Tibial artery (tissue), 4 donors: ENCODE measurements around the gene CD33.

ENCODE experiments used
- DNase-seq, 2 donors: peaks; one replicate each; pipeline ENCODE4 v3.0.0-alpha.2; 2019
- H3K27ac ChIP-seq, 2 donors: fragments of 200-600 bp; sonication (generic) in 1 of 2; 1 replicate in 1 of 2; 2 replicates in 1 of 2; pipeline ENCODE4 v1.5.1; 2018 to 2019; ENCODE audit warnings: mild to moderate bottlenecking in 1 of 2
- H3K27me3 ChIP-seq, 2 donors: fragments of 200-600 bp; sonication (generic) in 1 of 2; one replicate each; pipeline versions ENCODE4 v1.5.1 to v1.6.0; 2016 to 2019
- H3K36me3 ChIP-seq, 3 donors: fragments of 200-600 bp; sonication (generic) in 2 of 3; one replicate each; pipeline ENCODE4 v1.5.1; 2016 to 2019; ENCODE audit warnings: mild to moderate bottlenecking in 2 of 3
- H3K4me1 ChIP-seq, 4 donors: fragments of 200-600 bp; sonication (generic) in 2 of 4; 1 replicate in 3 of 4; 2 replicates in 1 of 4; pipeline ENCODE4 v1.5.1; 2016 to 2019
- H3K4me3 ChIP-seq, 2 donors: fragments of 200-600 bp; sonication (generic) in 1 of 2; 1 replicate in 1 of 2; 2 replicates in 1 of 2; pipeline ENCODE4 v1.5.1; 2018 to 2019; ENCODE audit warnings: mild to moderate bottlenecking in 2 of 2
- H3K9me3 ChIP-seq, 3 donors: fragments of 200-600 bp; sonication (generic) in 1 of 3; one replicate each; pipeline ENCODE4 v1.5.1; 2016 to 2019
- CTCF ChIP-seq, 2 experiments: fragments of 200-600 bp in 1 of 2; fragments of 450-650 bp in 1 of 2; IDR thresholded peaks; one replicate each; pipeline ENCODE4 v1.5.1; 2017 to 2019; ENCODE audit warnings: antibody characterized with exemption in 2 of 2, mild to moderate bottlenecking in 1 of 2, moderate library complexity in 1 of 2
- intact Hi-C: fragments of 100-400 bp; cut with DNase I; formaldehyde crosslinking; loops from one replicate; pipeline ENCODE4 v1.15.0; 2023; ENCODE audit warnings: low total_unique reads

Gene CD33

GRCh38 chr19:51259348-51260245 is 34.7 kb downstream of the CD33 start:
- no peak for TF ChIP-seq CTCF (IDR thresholded peaks at IDR 0.05)
- Histone ChIP-seq H3K4me1 (no peaks in the 10 kb centered on the region), H3K27me3 (no peaks in the 10 kb centered on the region), H3K27ac (no peak overlapping the region), H3K9me3 (no peaks in the 10 kb centered on the region), H3K36me3 (no peaks in the 10 kb centered on the region), H3K4me3 (no peak overlapping the region)
- peak in 1 of 2 donors; percentile 27 for DNase-seq
- intact Hi-C loops: no loop called here

DNA sequence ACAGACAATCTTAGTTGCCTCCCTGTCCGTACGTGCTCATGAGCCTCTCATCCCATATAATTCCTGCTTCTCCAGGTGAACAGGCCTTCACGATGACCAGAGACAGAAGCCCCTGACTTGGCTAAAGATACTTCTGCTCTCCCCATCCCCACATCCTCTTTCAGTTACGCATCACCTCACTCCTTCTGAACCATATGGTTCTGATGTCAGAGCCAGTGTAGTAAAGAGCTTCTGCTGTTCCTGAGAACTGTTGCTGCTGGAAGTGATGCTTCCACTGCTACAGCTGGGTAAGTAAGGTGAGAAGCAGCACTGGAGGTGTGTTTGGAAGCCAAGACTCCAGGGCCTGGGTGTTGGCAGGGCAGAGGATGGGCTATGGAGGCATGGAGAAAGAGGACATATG is 38.9 kb downstream of the CD33 start:
- no peak for TF ChIP-seq CTCF (IDR thresholded peaks at IDR 0.05)
- Histone ChIP-seq H3K4me3 (no peak overlapping the region), H3K4me1 (no peaks in the 10 kb centered on the region), H3K9me3 (no peaks in the 10 kb centered on the region), H3K36me3 (no peaks in the 10 kb centered on the region), H3K27ac (no peak overlapping the region), H3K27me3 (no peaks in the 10 kb centered on the region)
- no peak for DNase-seq
- intact Hi-C loops: no loop called here

GRCh38 chr19:51271067-51271466 is 46.2 kb downstream of the CD33 start:
- no peak for DNase-seq
- Histone ChIP-seq H3K9me3 (no peaks in the 10 kb centered on the region), H3K27ac (no peak overlapping the region), H3K4me1 (no peaks in the 10 kb centered on the region), H3K4me3 (no peak overlapping the region), H3K27me3 (no peaks in the 10 kb centered on the region), H3K36me3 (no peaks in the 10 kb centered on the region)
- TF ChIP-seq CTCF (IDR thresholded peaks at IDR 0.05): no peak
- intact Hi-C loops: no loop called here

GRCh38 chr19:51272183-51272810 is 47.4 kb downstream of the CD33 start:
- Histone ChIP-seq H3K4me1 (no peaks in the 10 kb centered on the region), H3K27me3 (no peaks in the 10 kb centered on the region), H3K9me3 (no peaks in the 10 kb centered on the region), H3K27ac (no peak overlapping the region), H3K36me3 (no peaks in the 10 kb centered on the region), H3K4me3 (no peak overlapping the region)
- intact Hi-C loops: no loop called here
- TF ChIP-seq CTCF (IDR thresholded peaks at IDR 0.05): no peak
- DNase-seq: no peak

- H3K4me1 ChIP-seq: no peaks in the 10 kb centered on the region
- no peak for TF ChIP-seq CTCF (IDR thresholded peaks at IDR 0.05)
- H3K4me3 ChIP-seq: no peak overlapping the region
- no peaks in the 10 kb centered on the region for H3K36me3 ChIP-seq
- H3K9me3 ChIP-seq: no peaks in the 10 kb centered on the region
- H3K27ac ChIP-seq: no peak overlapping the region
- DNase-seq: no peak
- intact Hi-C loops: no loop called here
- peaks cover 0 to 2% of the 10 kb centered on the region in 2 donors for H3K27me3 ChIP-seq
These were observed 49.3 kb downstream of the CD33 start for GRCh38 chr19:51274049-51274770.
